ENCODE data around the gene NTRK2. TPM values are rescaled to one million over a fixed set of nuclear protein-coding genes. Genes with fewer than 3 reads are reported as not detected.

The NTRK2 gene
- total RNA-seq, 6 experiments from 2014 or later = 0.18 to 0.49 (median 0.30) TPM

DNA sequence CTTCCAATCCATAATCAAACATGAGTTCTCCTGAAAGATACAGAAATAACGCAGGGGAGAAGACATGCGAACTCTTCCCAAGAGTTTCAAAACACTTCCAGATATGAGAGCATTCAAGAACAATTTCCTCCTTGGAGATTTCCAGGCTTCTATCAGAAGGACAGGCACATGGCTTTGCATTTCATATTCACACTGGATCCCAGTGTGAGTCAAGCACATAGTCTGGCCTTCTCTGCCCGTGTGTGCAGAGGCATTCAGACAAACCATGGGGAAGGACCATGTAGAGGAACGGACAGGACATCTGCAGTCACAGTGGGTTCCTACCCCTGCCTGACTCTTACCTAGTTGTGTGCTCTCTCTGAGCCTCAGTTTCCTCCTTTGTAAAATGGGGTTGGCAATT is 384.5 kb downstream of the NTRK2 start:
- no peaks in the 10 kb centered on the region for H3K36me3 ChIP-seq
- no peak for DNase-seq
- intact Hi-C loops (cut with DNase I) = no loop called here
- H3K27ac ChIP-seq = no peak overlapping the region
- H3K27me3 ChIP-seq = no peaks in the 10 kb centered on the region
- no peaks in the 10 kb centered on the region for H3K9me3 ChIP-seq
- H3K4me3 ChIP-seq = no peak overlapping the region
- WGBS (ENCODE audit: insufficient coverage, low coverage, low lambda C conversion rate, missing lambda C conversion rate) = 73% methylated on average over 4 of the region's 4 CpGs
- no peaks in the 10 kb centered on the region for H3K4me1 ChIP-seq
- TF ChIP-seq POLR2A (IDR thresholded peaks at IDR 0.05) (no peak), CTCF (IDR thresholded peaks at IDR 0.05) (no peak)
- ATAC-seq = no peak

GRCh38 chr9:85055506-85056202 is 386.1 kb downstream of the NTRK2 start:
- Histone ChIP-seq H3K9me3 (no peaks in the 10 kb centered on the region), H3K4me1 (no peaks in the 10 kb centered on the region), H3K27ac (no peak overlapping the region), H3K27me3 (no peaks in the 10 kb centered on the region), H3K36me3 (no peaks in the 10 kb centered on the region), H3K4me3 (no peak overlapping the region)
- intact Hi-C loops (cut with DNase I) = no loop called here
- no peak for ATAC-seq
- 48% methylated on average over 2 of the region's 2 CpGs for WGBS (ENCODE audit: insufficient coverage, low coverage, low lambda C conversion rate, missing lambda C conversion rate)
- TF ChIP-seq CTCF (IDR thresholded peaks at IDR 0.05) (no peak), POLR2A (IDR thresholded peaks at IDR 0.05) (no peak)
- no peak for DNase-seq

- no peaks in the 10 kb centered on the region for H3K9me3 ChIP-seq
- TF ChIP-seq CTCF (IDR thresholded peaks at IDR 0.05) (no peak), POLR2A (IDR thresholded peaks at IDR 0.05) (no peak)
- H3K27me3 ChIP-seq = no peaks in the 10 kb centered on the region
- DNase-seq = no peak
- no peak for ATAC-seq
- 42% methylated on average over 3 of the region's 3 CpGs for WGBS (ENCODE audit: insufficient coverage, low coverage, low lambda C conversion rate, missing lambda C conversion rate)
- H3K36me3 ChIP-seq = no peaks in the 10 kb centered on the region
- no peaks in the 10 kb centered on the region for H3K4me1 ChIP-seq
- no peak overlapping the region for H3K27ac ChIP-seq
- H3K4me3 ChIP-seq = no peak overlapping the region
- intact Hi-C loops (cut with DNase I) = no loop called here
Measured at GRCh38 chr9:85056203-85056572, 386.7 kb downstream of the NTRK2 start.

GRCh38 chr9:85061969-85062368 is 392.4 kb downstream of the NTRK2 start:
- WGBS (ENCODE audit: insufficient coverage, low coverage, low lambda C conversion rate, missing lambda C conversion rate) = no CpG with 5 or more reads among the region's 1 CpG
- no peak for ATAC-seq
- intact Hi-C loops (cut with DNase I) = no loop called here

More at GRCh38 chr9:85061969-85062368, 392.4 kb downstream of the NTRK2 start:
- TF ChIP-seq CTCF (IDR thresholded peaks at IDR 0.05) (no peak), POLR2A (IDR thresholded peaks at IDR 0.05) (no peak)
- no peaks in the 10 kb centered on the region for H3K36me3 ChIP-seq
- DNase-seq = no peak
- H3K27me3 ChIP-seq = no peaks in the 10 kb centered on the region
- H3K9me3 ChIP-seq = no peaks in the 10 kb centered on the region
- H3K27ac ChIP-seq = no peak overlapping the region
- no peaks in the 10 kb centered on the region for H3K4me1 ChIP-seq
- H3K4me3 ChIP-seq = no peak overlapping the region
